Stomach (tissue), 4 donors: ENCODE results near the gene NEDD4L.

Source experiments
- CTCF ChIP-seq, 7 experiments: fragments of 450-650 bp in 4 of 7; fragments of 200-600 bp in 3 of 7; sonication (generic) in 3 of 7; IDR thresholded peaks; one replicate each; pipeline ENCODE4 v1.5.1; 2016 to 2019; ENCODE audit warnings: antibody characterized with exemption in 7 of 7, control low read depth in 2 of 7, mild to moderate bottlenecking in 1 of 7
- EP300 ChIP-seq: sonication (generic); formaldehyde crosslinking; IDR thresholded peaks from one replicate; pipeline ENCODE4 v1.6.1; 2017; ENCODE audit warnings: antibody characterized with exemption
- POLR2A ChIP-seq, 4 donors: fragments of 450-650 bp; IDR thresholded peaks; one replicate each; pipeline ENCODE4 v1.6.1; 2016; ENCODE audit warnings: antibody characterized with exemption in 4 of 4, control low read depth in 2 of 4, mild to moderate bottlenecking in 1 of 4, moderate library complexity in 1 of 4
- POLR2AphosphoS5 ChIP-seq, 3 donors: sonication (generic); formaldehyde crosslinking; IDR thresholded peaks; one replicate each; pipeline ENCODE4 v1.6.1; 2016; ENCODE audit warnings: antibody characterized with exemption in 3 of 3

- no peak for TF ChIP-seq CTCF (IDR thresholded peaks at IDR 0.05)
- no peak for TF ChIP-seq POLR2A (IDR thresholded peaks at IDR 0.05)
- no peak for TF ChIP-seq POLR2AphosphoS5 (IDR thresholded peaks at IDR 0.05)
- TF ChIP-seq EP300 = no peak
These were observed 165.3 kb downstream of the NEDD4L start for GRCh38 chr18:58209326-58209725.
